HepG2 (cell line): ENCODE results near the gene SH3BGR.

Source experiments
- CTCF ChIP-seq: sonication (generic); formaldehyde crosslinking; IDR thresholded peaks from 2 replicates; pipeline ENCODE4 v1.5.0; 2020; ENCODE audit warnings: mild to moderate bottlenecking, missing genetic modification reagents, moderate library complexity
- ERF ChIP-seq: IDR thresholded peaks from 2 replicates; pipeline ENCODE4 v1.6.1; 2018; ENCODE audit warnings: missing biosample characterization, missing genetic modification reagents
- FOXK1 ChIP-seq: sonication (generic); formaldehyde crosslinking; IDR thresholded peaks from 2 replicates; pipeline ENCODE4 v1.4.0; 2020; ENCODE audit warnings: low read depth, missing genetic modification reagents, borderline replicate concordance
- FOXM1 ChIP-seq: sonication (generic); formaldehyde crosslinking; IDR thresholded peaks from 2 replicates; pipeline ENCODE4 v1.5.0; 2020; ENCODE audit warnings: missing genetic modification reagents
- HDAC2 ChIP-seq: sonication (generic); formaldehyde crosslinking; IDR thresholded peaks from 2 replicates; pipeline ENCODE4 v1.4.0; 2020; ENCODE audit warnings: missing genetic modification reagents
- MAFK ChIP-seq, 2 experiments: IDR thresholded peaks in 1 of 2; conservative IDR thresholded peaks in 1 of 2; 2 replicates each; pipeline ENCODE4 v1.6.1; 2011; ENCODE audit warnings: improper control_type of control experiment in 2 of 2, low read length in 2 of 2
- PBX3 ChIP-seq: sonication (generic); formaldehyde crosslinking; IDR thresholded peaks from 2 replicates; pipeline ENCODE4 v1.8.1; 2023; ENCODE audit warnings: missing genetic modification reagents, inconsistent platforms, borderline replicate concordance
- RXRA ChIP-seq: sonication (generic); formaldehyde crosslinking; IDR thresholded peaks from 2 replicates; pipeline ENCODE4 v1.5.1; 2020; ENCODE audit warnings: missing genetic modification reagents
- SNAI1 ChIP-seq: sonication (generic); formaldehyde crosslinking; IDR thresholded peaks from 2 replicates; pipeline ENCODE4 v1.5.0; 2020; ENCODE audit warnings: mild to moderate bottlenecking, missing genetic modification reagents, borderline replicate concordance

- TF ChIP-seq FOXK1 (CRISPR knock-in tag) (no peak), SNAI1 (no peak), CTCF (CRISPR knock-in tag) (no peak), HDAC2 (CRISPR knock-in tag) (no peak), RXRA (CRISPR knock-in tag) (no peak), ERF (no peak), PBX3 (no peak), MAFK (conservative IDR thresholded peaks at IDR 0.05 in 1 of 2, IDR thresholded peaks at IDR 0.05 in 1 of 2; ENCODE audit: low read length in 2 of 2) (no peak), FOXM1 (CRISPR knock-in tag) (no peak)
These were observed 11.5 kb downstream of the SH3BGR start for GRCh38 chr21:39463308-39463707.
